Uterus (tissue), 4 donors: ENCODE measurements around the gene DNMT1. TPM values are rescaled to one million over a fixed set of nuclear protein-coding genes. Genes with fewer than 3 reads are reported as not detected.

ENCODE experiments used
- DNase-seq, 2 donors: peaks; one replicate each; pipeline ENCODE4 v3.0.0-alpha.2; 2019 to 2020
- H3K27ac ChIP-seq, 2 donors: fragments of 200-600 bp; sonication (generic); 1 replicate in 1 of 2; 2 replicates in 1 of 2; pipeline ENCODE4 v1.5.1; 2016 to 2018
- H3K27me3 ChIP-seq, 2 donors: fragments of 200-600 bp; sonication (generic); one replicate each; pipeline ENCODE4 v1.5.1; 2018 to 2019; ENCODE audit warnings: control low read depth in 1 of 2
- H3K36me3 ChIP-seq, 2 donors: fragments of 200-600 bp; sonication (generic); one replicate each; pipeline ENCODE4 v1.5.1; 2019; ENCODE audit warnings: control low read depth in 1 of 2
- H3K4me1 ChIP-seq, 2 donors: fragments of 200-600 bp; sonication (generic); one replicate each; pipeline ENCODE4 v1.5.1; 2018 to 2019; ENCODE audit warnings: control low read depth in 1 of 2
- H3K4me3 ChIP-seq, 2 donors: fragments of 200-600 bp; sonication (generic); 1 replicate in 1 of 2; 2 replicates in 1 of 2; pipeline ENCODE4 v1.5.1; 2018 to 2019; ENCODE audit warnings: mild to moderate bottlenecking in 1 of 2
- H3K9me3 ChIP-seq, 2 donors: fragments of 200-600 bp; sonication (generic); one replicate each; pipeline ENCODE4 v1.5.1; 2019; ENCODE audit warnings: control low read depth in 1 of 2
- POLR2A ChIP-seq, 2 donors: fragments of 450-650 bp; IDR thresholded peaks; one replicate each; pipeline ENCODE4 v1.6.1; 2016; ENCODE audit warnings: antibody characterized with exemption in 2 of 2, mild to moderate bottlenecking in 1 of 2, moderate library complexity in 1 of 2
- intact Hi-C: fragments of 100-400 bp; cut with DNase I; formaldehyde crosslinking; loops from one replicate; pipeline ENCODE4 v1.15.1; 2023; ENCODE audit warnings: low total_unique reads
- total RNA-seq, 4 donors: library from RNA; depleted of rRNA in 3 of 4; stranded (reverse); fragments of >200 nt in 3 of 4; gene quantifications; one replicate each; pipeline versions ENCODE4 v1.1.0 to v1.2.4, GENCODE V29; 2014 to 2023
- TF ChIP-seq, protein P1 (sequence below), 4 experiments: fragments of 200-600 bp in 2 of 4; fragments of 450-650 bp in 2 of 4; sonication (generic) in 2 of 4; IDR thresholded peaks; one replicate each; pipeline ENCODE4 v1.5.1; 2016 to 2019; ENCODE audit warnings: antibody characterized with exemption in 4 of 4, mild to moderate bottlenecking in 2 of 4, moderate library complexity in 1 of 4
- donor health status: DM: yes; HTN: yes; CAD: no.

Gene DNMT1
- total RNA-seq, 4 donors from 2014 or later = 37.6 to 134 (median 67.9) TPM

DNA sequence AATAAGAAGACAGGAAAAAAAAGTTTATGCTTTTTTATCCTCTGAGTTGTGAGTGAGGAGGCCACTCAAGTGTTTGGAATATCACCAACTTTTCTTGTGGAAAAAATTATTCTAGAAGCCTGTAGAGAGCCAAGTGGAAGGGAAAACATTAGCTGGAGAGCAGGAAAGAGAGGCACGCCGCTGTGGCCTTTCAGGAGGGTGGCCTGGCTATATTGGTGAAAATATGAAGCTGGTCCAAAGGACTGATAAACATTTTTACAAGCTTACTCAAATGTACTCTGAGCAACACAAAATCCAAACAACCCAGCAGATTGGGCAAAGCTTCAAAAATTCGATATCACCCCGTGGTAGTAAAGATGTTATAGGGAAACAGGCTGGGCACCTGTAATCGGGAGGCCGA is 72.7 kb downstream of the DNMT1 start:
- TF ChIP-seq, protein P1, sequence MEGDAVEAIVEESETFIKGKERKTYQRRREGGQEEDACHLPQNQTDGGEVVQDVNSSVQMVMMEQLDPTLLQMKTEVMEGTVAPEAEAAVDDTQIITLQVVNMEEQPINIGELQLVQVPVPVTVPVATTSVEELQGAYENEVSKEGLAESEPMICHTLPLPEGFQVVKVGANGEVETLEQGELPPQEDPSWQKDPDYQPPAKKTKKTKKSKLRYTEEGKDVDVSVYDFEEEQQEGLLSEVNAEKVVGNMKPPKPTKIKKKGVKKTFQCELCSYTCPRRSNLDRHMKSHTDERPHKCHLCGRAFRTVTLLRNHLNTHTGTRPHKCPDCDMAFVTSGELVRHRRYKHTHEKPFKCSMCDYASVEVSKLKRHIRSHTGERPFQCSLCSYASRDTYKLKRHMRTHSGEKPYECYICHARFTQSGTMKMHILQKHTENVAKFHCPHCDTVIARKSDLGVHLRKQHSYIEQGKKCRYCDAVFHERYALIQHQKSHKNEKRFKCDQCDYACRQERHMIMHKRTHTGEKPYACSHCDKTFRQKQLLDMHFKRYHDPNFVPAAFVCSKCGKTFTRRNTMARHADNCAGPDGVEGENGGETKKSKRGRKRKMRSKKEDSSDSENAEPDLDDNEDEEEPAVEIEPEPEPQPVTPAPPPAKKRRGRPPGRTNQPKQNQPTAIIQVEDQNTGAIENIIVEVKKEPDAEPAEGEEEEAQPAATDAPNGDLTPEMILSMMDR (IDR thresholded peaks at IDR 0.05) = no peak
- no peak for TF ChIP-seq POLR2A (IDR thresholded peaks at IDR 0.05)
- Histone ChIP-seq H3K27me3 (no peaks in the 10 kb centered on the region), H3K9me3 (no peaks in the 10 kb centered on the region), H3K4me3 (no peak overlapping the region), H3K36me3 (no peaks in the 10 kb centered on the region), H3K27ac (peak overlapping the region; percentile 63 to 78), H3K4me1 (peaks cover 0 to 7% of the 10 kb centered on the region in 2 donors)
- DNase-seq = no peak
- intact Hi-C loops = no loop called here

DNA sequence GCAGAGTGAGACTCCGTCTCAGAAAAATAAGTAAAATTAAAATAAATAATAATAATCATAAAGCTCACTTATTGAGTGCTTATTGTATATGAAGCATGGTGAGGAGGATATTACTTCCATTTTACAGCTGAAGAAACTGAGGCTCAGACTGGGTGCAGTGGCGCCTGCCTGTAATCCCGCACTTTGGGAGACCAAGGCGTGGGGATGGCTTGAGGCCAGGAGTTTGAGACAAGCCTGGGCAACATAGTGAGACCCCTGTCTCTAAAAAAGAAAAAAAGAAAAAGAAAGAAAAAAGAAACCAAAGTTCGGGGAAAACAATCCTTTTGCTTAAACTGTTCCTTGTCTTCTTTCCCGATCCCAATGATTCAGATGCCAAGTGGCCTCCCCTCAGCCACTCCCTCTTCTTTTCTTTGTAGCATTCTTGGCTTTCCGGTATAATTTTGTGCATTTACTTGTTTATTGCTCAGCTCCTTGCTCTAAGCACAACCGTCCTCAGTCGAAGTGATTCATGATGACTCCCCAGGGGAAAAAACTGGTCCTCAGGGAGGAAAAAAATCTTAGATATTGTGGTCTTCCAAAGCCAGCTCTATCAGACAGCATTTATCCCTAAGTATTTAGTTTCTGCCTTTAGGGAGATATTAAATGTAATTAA is 74.1 kb downstream of the DNMT1 start:
- Histone ChIP-seq H3K27me3 (no peaks in the 10 kb centered on the region), H3K36me3 (no peaks in the 10 kb centered on the region), H3K4me1 (peaks cover 0 to 7% of the 10 kb centered on the region in 2 donors), H3K9me3 (no peaks in the 10 kb centered on the region), H3K4me3 (peak overlapping the region in 1 of 2 donors; percentile 25), H3K27ac (peak overlapping the region; percentile 63 to 78)
- intact Hi-C loops = no loop called here
- no peak for TF ChIP-seq POLR2A (IDR thresholded peaks at IDR 0.05)
- TF ChIP-seq, protein P1 (IDR thresholded peaks at IDR 0.05) = no peak
- DNase-seq = peak in 1 of 2 donors; percentile 28

DNA sequence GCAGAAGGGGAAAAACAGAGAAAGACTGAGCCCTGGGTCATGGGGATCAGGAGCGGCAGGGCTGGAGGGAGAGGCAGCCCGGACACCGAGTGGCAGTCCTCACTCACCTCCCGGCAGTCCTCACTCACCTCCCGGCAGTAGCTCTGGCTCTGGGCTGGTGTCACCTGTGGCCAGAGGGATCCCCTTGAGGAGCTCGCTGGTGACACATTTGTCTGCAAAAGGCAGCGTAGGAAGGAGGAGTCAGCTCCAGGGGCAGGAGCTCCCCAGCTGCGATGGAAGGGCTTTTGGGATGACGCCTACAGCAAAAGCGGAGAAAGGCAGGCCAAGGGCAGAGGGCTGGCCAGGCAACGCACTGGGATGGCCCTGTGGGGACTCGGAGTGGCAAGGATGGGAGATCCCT is 75.8 kb downstream of the DNMT1 start:
- Histone ChIP-seq H3K27ac (peak overlapping the region; percentile 78 to 84), H3K36me3 (no peaks in the 10 kb centered on the region), H3K27me3 (no peaks in the 10 kb centered on the region), H3K4me1 (peaks cover 0 to 7% of the 10 kb centered on the region in 2 donors), H3K9me3 (no peaks in the 10 kb centered on the region), H3K4me3 (peak overlapping the region; percentile 92)
- no peak for DNase-seq
- TF ChIP-seq, protein P1 (IDR thresholded peaks at IDR 0.05) = no peak
- no peak for TF ChIP-seq POLR2A (IDR thresholded peaks at IDR 0.05)
- intact Hi-C loops = no loop called here

GRCh38 chr19:10116866-10117616 is 77.7 kb downstream of the DNMT1 start:
- no peaks in the 10 kb centered on the region for H3K9me3 ChIP-seq
- H3K27me3 ChIP-seq = no peaks in the 10 kb centered on the region
- H3K27ac ChIP-seq = no peak overlapping the region
- peaks cover 0 to 7% of the 10 kb centered on the region in 2 donors for H3K4me1 ChIP-seq
- H3K36me3 ChIP-seq = no peaks in the 10 kb centered on the region
- intact Hi-C loops = no loop called here
- no peak for TF ChIP-seq POLR2A (IDR thresholded peaks at IDR 0.05)
- TF ChIP-seq, protein P1 (IDR thresholded peaks at IDR 0.05) = no peak
- no peak for DNase-seq
- no peak overlapping the region for H3K4me3 ChIP-seq
